K562 (cell line): ENCODE results near the gene NTSR2. TPM values are rescaled to one million over a fixed set of nuclear protein-coding genes. Genes with fewer than 3 reads are reported as not detected.

Experiments
- ATAC-seq: fragments of 200-7000 bp; cut with Tn5 transposase; 3 replicates; pipeline ENCODE4 v1.9.1; 2020; ENCODE audit warnings: moderate library complexity
- BruUV-seq: library from RNA; stranded (reverse); fragments of 400-500 nt; replicated peaks from 2 replicates; lab custom pipeline; 2021; lab: Mats Ljungman, UMichigan
- CTCF ChIA-PET: fragments of 300-600 bp; formaldehyde crosslinking; extraction: SDS; loops from one replicate; lab custom pipeline; 2021; ENCODE audit warnings: low intra/inter-chr PET ratio; lab: Yijun Ruan, JAX
- POLR2A ChIA-PET: fragments of 300-600, 350-650 bp; sonication (Branson Sonifier 250); formaldehyde crosslinking; extraction: SDS; loops from one replicate; lab custom pipeline; 2021; ENCODE audit warnings: antibody characterized with exemption, inconsistent platforms; lab: Yijun Ruan, JAX
- DNase-seq, 4 experiments: peaks; one replicate each; pipeline versions ENCODE4 v3.0.0 to v3.0.0-alpha.2; 2011 to 2018; ENCODE audit warnings: low spot score in 3 of 4, mixed read lengths in 3 of 4; ENCODE audit errors: extremely low read depth in 1 of 4
- FAIRE-seq: peaks from 2 replicates; lab custom pipeline; 2011; peaks lifted over from hg19 to GRCh38; lab: Jason Lieb, UNC
- H2AFZ ChIP-seq: 2 replicates; pipeline ENCODE4 v1.6.0; 2011; ENCODE audit warnings: low read depth, low read length, control low read depth, inconsistent platforms
- H3K27ac ChIP-seq: fragments of 200-600 bp; 3 replicates; pipeline ENCODE4 v1.8.0; 2011; ENCODE audit warnings: low read depth, mild to moderate bottlenecking, control low read depth, inconsistent platforms, low read length, moderate library complexity, mixed read lengths; ENCODE audit errors: extremely low read depth
- H3K27me3 ChIP-seq, 2 experiments: fragments of 300-600 bp in 1 of 2; 2 replicates in 1 of 2; 3 replicates in 1 of 2; pipeline versions ENCODE4 v1.6.0 to v1.8.0; 2011; ENCODE audit warnings: inconsistent platforms in 2 of 2, low read length in 2 of 2, mild to moderate bottlenecking in 1 of 2, mixed read lengths in 1 of 2, moderate library complexity in 1 of 2; ENCODE audit not compliant: control insufficient read depth in 2 of 2, insufficient read depth in 2 of 2
- H3K36me3 ChIP-seq: fragments of 300-600 bp; 3 replicates; pipeline ENCODE4 v1.8.0; 2011; ENCODE audit warnings: mild to moderate bottlenecking, low read length, inconsistent platforms; ENCODE audit not compliant: control insufficient read depth, insufficient read depth
- H3K4me1 ChIP-seq, 2 experiments: fragments of 200-600 bp in 1 of 2; replicated peaks in 1 of 2; 2 replicates in 1 of 2; 3 replicates in 1 of 2; pipeline versions ENCODE4 v1.5.1 to v1.8.0; 2011; ENCODE audit warnings: inconsistent platforms in 2 of 2, low read length in 2 of 2, mild to moderate bottlenecking in 1 of 2, mixed read lengths in 1 of 2, moderate library complexity in 1 of 2; ENCODE audit not compliant: control insufficient read depth in 2 of 2, insufficient read depth in 2 of 2
- H3K4me2 ChIP-seq: 2 replicates; pipeline ENCODE4 v1.6.1; 2011; ENCODE audit warnings: low read length, control low read depth, inconsistent platforms, mixed read lengths; ENCODE audit not compliant: insufficient read depth
- H3K4me3 ChIP-seq: fragments of 200-600 bp; sonication (generic), shearing (Covaris generic); 2 replicates; pipeline ENCODE4 v1.5.1; 2016; ENCODE audit warnings: control low read depth, inconsistent platforms
- H3K79me2 ChIP-seq: fragments of 200-600 bp; 3 replicates; pipeline ENCODE4 v1.8.0; 2011; ENCODE audit warnings: low read length, inconsistent platforms; ENCODE audit not compliant: control insufficient read depth, insufficient read depth
- H3K9ac ChIP-seq, 2 experiments: 2 replicates each; pipeline versions ENCODE4 v1.6.0 to v1.6.1; 2011; ENCODE audit warnings: low read depth in 2 of 2, low read length in 2 of 2, control low read depth in 1 of 2, inconsistent platforms in 1 of 2, mild to moderate bottlenecking in 1 of 2, mixed read lengths in 1 of 2; ENCODE audit not compliant: insufficient read depth in 1 of 2
- H3K9me1 ChIP-seq: one replicate; pipeline ENCODE4 v1.6.0; 2011; ENCODE audit warnings: inconsistent platforms, mild to moderate bottlenecking, low read length, moderate library complexity; ENCODE audit not compliant: control insufficient read depth, insufficient read depth
- H3K9me3 ChIP-seq: replicated peaks from 2 replicates; pipeline ENCODE4 v1.5.1; 2011; ENCODE audit warnings: low read depth, low read length, inconsistent platforms; ENCODE audit not compliant: control insufficient read depth, insufficient read depth
- H4K20me1 ChIP-seq: replicated peaks from 2 replicates; pipeline ENCODE4 v1.6.1; 2011; ENCODE audit warnings: low read length, inconsistent platforms, mixed read lengths; ENCODE audit not compliant: control insufficient read depth, insufficient read depth
- BDP1 ChIP-seq: IDR thresholded peaks from 3 replicates; pipeline ENCODE4 v1.6.1; 2011; ENCODE audit not compliant: insufficient read length, insufficient read depth
- HDAC2 ChIP-seq: fragments of 450-650 bp; IDR thresholded peaks from 2 replicates; pipeline ENCODE4 v1.6.1; 2016; ENCODE audit warnings: mild to moderate bottlenecking
- KLF6 ChIP-seq: fragments of 250-450 bp; sonication (Bioruptor Pico); IDR thresholded peaks from 2 replicates; pipeline ENCODE4 v1.4.0; 2020; ENCODE audit warnings: mild to moderate bottlenecking, moderate library complexity, borderline replicate concordance
- NR3C1 ChIP-seq: sonication (generic); formaldehyde crosslinking; IDR thresholded peaks from 2 replicates; pipeline ENCODE4 v1.8.1; 2022; ENCODE audit warnings: missing genetic modification reagents
- RBM34 ChIP-seq: fragments of 200-400 bp; formaldehyde crosslinking; IDR thresholded peaks from 2 replicates; pipeline ENCODE4 v1.6.1; 2018; ENCODE audit warnings: low read length, borderline replicate concordance; ENCODE audit not compliant: insufficient read depth
- SMAD2 ChIP-seq: fragments of 150-350 bp; IDR thresholded peaks from 2 replicates; pipeline ENCODE4 v1.6.1; 2014; ENCODE audit warnings: low read depth, mild to moderate bottlenecking, low read length
- TBL1XR1 ChIP-seq, 2 experiments: IDR thresholded peaks; 2 replicates each; pipeline ENCODE4 v1.6.1; 2012; ENCODE audit warnings: improper control_type of control experiment in 2 of 2, low read length in 2 of 2, mild to moderate bottlenecking in 1 of 2
- U2AF2 ChIP-seq: fragments of 200-400 bp; formaldehyde crosslinking; optimal IDR thresholded peaks from 2 replicates; pipeline ENCODE3; 2017; ENCODE audit warnings: low read depth, mild to moderate bottlenecking, low read length
- YY1 ChIP-seq, 3 experiments: IDR thresholded peaks; 2 replicates each; pipeline ENCODE4 v1.6.1; 2011; ENCODE audit warnings: low read length in 2 of 3, mild to moderate bottlenecking in 2 of 3, moderate library complexity in 2 of 3, borderline replicate concordance in 1 of 3, control low read depth in 1 of 3, low read depth in 1 of 3; ENCODE audit not compliant: insufficient read depth in 3 of 3, insufficient replicate concordance in 2 of 3, control insufficient read depth in 1 of 3, insufficient read length in 1 of 3; ENCODE audit errors: extremely low read depth in 1 of 3
- ZNF717 ChIP-seq: fragments of 250-450 bp; sonication (Bioruptor Pico); IDR thresholded peaks from 2 replicates; pipeline ENCODE4 v1.5.0; 2021
- WGBS: fragments of 100-300 bp; shearing (Covaris generic); methylation state at CpG from one replicate; pipeline ENCODE4 v1.1.6; 2016; ENCODE audit warnings: low coverage, mixed read lengths; ENCODE audit not compliant: insufficient coverage; ENCODE audit errors: missing lambda C conversion rate; 5-methylcytosine and 5-hydroxymethylcytosine counted together
- in situ Hi-C: fragments of 300-500 bp; cut with MboI; formaldehyde crosslinking; loops from 4 replicates; pipeline ENCODE4 v1.15.0; 2018; ENCODE audit warnings: inconsistent platforms, mixed read lengths
- intact Hi-C: fragments of 100-400 bp; cut with micrococcal nuclease; formaldehyde crosslinking; loops from 2 replicates; pipeline ENCODE4 v1.14.2; 2022
- polyA plus RNA-seq, 8 experiments: library from polyadenylated mRNA; depleted of rRNA in 4 of 8; stranded (reverse) in 5 of 8; unstranded in 3 of 8; fragments of >200 nt; fragmentation: Nextera tagmentation in 2 of 8; fragmentation: Illumina TruSeq in 1 of 8; extraction: Ambion mirVana in 2 of 8; extraction: Trizol in 1 of 8; gene quantifications; 2 replicates each; pipeline versions ENCODE4 v1.2.1 to v1.2.3, GENCODE V29; 2011 to 2014; ENCODE audit warnings: inconsistent platforms in 1 of 8, missing spikeins in 1 of 8
- total RNA-seq, 7 experiments: library from RNA; depleted of rRNA in 6 of 7; stranded (reverse); fragments of >200 nt in 6 of 7; fragmentation: Illumina TruSeq in 2 of 7; extraction: Trizol in 2 of 7; gene quantifications; 2 replicates each; pipeline versions ENCODE4 v1.2.1 to v1.2.3, GENCODE V29; 2011 to 2021; ENCODE audit warnings: low replicate concordance in 1 of 7
- TF ChIP-seq, protein P1 (sequence below): fragments of 200-800 bp; sonication (Bioruptor generic); IDR thresholded peaks from 2 replicates; pipeline ENCODE4 v1.6.1; 2017; ENCODE audit warnings: missing genetic modification characterization, missing compliant biosample characterization
- TF ChIP-seq, protein P2 (sequence below): fragments of 450-650 bp; IDR thresholded peaks from 2 replicates; pipeline ENCODE4 v1.6.1; 2018; ENCODE audit warnings: mild to moderate bottlenecking, low read depth; ENCODE audit not compliant: partially characterized antibody

The NTSR2 gene
- total and polyA plus RNA-seq, 9 of the 15 experiments (the other 6 are each of a cell fraction or from before 2014, with no cell fraction given): not detected

DNA sequence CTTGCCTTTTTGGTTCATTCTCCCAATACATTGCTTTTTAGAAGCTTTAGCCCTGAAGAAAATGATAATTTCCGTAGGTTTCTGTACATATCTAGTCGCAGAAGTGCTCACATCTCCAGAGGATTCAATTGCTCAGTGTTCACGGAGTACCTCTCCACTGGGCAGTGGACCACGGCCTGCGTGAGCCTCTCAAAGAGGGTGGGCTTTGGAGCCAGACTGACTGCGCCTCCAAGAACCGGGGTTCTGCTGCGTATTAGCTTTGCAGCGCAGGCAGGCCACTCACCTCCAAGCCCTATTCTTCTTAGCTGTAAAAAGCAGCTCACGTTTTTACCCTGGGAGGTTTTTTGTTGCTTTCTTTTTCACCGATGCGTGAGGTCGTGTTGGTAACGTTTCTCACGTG, 35.4 kb downstream of the NTSR2 start:
- H3K79me2 ChIP-seq: no peaks in the 10 kb centered on the region
- H3K4me1 ChIP-seq: peaks cover 0 to 9% of the 10 kb centered on the region in 2 experiments; a peak in 2 of 5 replicates
- H3K27me3 ChIP-seq: peaks cover 68 to 88% of the 10 kb centered on the region in 2 experiments
- no peak for FAIRE-seq
- CTCF ChIA-PET: no interaction called here
- no peaks in the 10 kb centered on the region for H3K36me3 ChIP-seq
- H3K4me2 ChIP-seq: no peak overlapping the region
- no peak for ATAC-seq
- H3K9me3 ChIP-seq: no peaks in the 10 kb centered on the region
- no peak overlapping the region for H2AFZ ChIP-seq
- no peak overlapping the region for H3K27ac ChIP-seq
- intact Hi-C loops (no loop called here), in situ Hi-C loops (no loop called here)
- no TSS peak for BruUV-seq
- no peak for DNase-seq
- no peaks in the 10 kb centered on the region for H3K9me1 ChIP-seq
- peaks cover 7% of the 10 kb centered on the region; the same call in 1 of the 2 replicates for H4K20me1 ChIP-seq
- H3K9ac ChIP-seq: no peak overlapping the region
- no peak overlapping the region for H3K4me3 ChIP-seq
- TF ChIP-seq, protein P1, sequence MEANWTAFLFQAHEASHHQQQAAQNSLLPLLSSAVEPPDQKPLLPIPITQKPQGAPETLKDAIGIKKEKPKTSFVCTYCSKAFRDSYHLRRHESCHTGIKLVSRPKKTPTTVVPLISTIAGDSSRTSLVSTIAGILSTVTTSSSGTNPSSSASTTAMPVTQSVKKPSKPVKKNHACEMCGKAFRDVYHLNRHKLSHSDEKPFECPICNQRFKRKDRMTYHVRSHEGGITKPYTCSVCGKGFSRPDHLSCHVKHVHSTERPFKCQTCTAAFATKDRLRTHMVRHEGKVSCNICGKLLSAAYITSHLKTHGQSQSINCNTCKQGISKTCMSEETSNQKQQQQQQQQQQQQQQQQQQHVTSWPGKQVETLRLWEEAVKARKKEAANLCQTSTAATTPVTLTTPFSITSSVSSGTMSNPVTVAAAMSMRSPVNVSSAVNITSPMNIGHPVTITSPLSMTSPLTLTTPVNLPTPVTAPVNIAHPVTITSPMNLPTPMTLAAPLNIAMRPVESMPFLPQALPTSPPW: no peak
- under 1% methylated on average over 15 of the region's 15 CpGs for WGBS
- POLR2A ChIA-PET: interaction anchor here (0.6 kb wide), 1 partner anchor 12 kb away, joined by 3 read pairs; no protein-coding TSS in a partner anchor

DNA sequence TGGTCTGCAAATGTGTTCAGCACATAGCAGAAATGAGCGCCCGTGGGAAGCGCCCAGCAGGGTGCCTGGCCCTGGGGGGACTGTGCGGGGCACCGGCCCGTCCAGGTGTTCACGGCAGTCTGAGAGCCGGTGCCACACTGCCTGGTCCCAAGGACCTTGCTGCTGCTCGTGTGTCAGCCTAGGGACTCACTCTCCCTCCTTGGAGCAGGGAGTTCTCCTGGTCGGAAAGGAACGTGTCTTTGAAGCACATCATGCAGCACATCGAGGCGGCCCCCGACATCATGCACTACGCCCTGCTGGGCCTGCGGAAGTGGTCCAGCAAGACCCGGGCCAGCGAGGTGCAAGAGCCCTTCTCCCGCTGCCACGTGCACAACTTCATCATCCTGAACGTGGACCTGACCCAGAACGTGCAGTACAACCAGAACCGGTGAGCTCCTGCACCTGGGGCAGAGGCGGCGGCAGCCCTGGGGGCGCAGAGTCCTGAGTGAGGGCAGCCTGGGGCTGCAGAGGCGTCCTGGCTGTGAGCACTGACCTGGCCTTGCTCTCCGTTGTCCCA, 36.0 kb downstream of the NTSR2 start:
- Histone ChIP-seq H3K4me2 (no peak overlapping the region), H3K27me3 (peaks cover 67 to 88% of the 10 kb centered on the region in 2 experiments), H3K27ac (no peak overlapping the region), H3K9me3 (no peaks in the 10 kb centered on the region), H3K79me2 (no peaks in the 10 kb centered on the region), H3K9me1 (no peaks in the 10 kb centered on the region), H3K9ac (no peak overlapping the region; a peak in 1 of 4 replicates), H3K4me1 (peaks cover 0 to 9% of the 10 kb centered on the region in 2 experiments; a peak in 2 of 5 replicates), H3K36me3 (no peaks in the 10 kb centered on the region), H2AFZ (no peak overlapping the region), H4K20me1 (peaks cover 5% of the 10 kb centered on the region; the same call in 1 of the 2 replicates), H3K4me3 (no peak overlapping the region)
- no peak; the same call in 2 of the 3 replicates for ATAC-seq
- WGBS: 2% methylated on average over 28 of the region's 28 CpGs
- in situ Hi-C loops (no loop called here), intact Hi-C loops (no loop called here)
- FAIRE-seq: no peak
- no peak for DNase-seq
- CTCF ChIA-PET: no interaction called here
- no TSS peak for BruUV-seq
- POLR2A ChIA-PET: no interaction called here
- no peak for TF ChIP-seq ZNF717
- TF ChIP-seq YY1 (IDR thresholded peaks at IDR 0.05; ENCODE audit: borderline replicate concordance in 1 of 3, control insufficient read depth in 1 of 3, extremely low read depth in 1 of 3, insufficient read depth in 3 of 3, insufficient read length in 1 of 3, insufficient replicate concordance in 2 of 3, low read depth in 1 of 3, low read length in 2 of 3): no peak
- no peak for TF ChIP-seq NR3C1 (CRISPR knock-in tag)
- no peak for TF ChIP-seq HDAC2
- TF ChIP-seq U2AF2: no peak
- TF ChIP-seq SMAD2: no peak
- no peak for TF ChIP-seq KLF6 (CRISPR knock-in tag)
- TF ChIP-seq, protein P2, sequence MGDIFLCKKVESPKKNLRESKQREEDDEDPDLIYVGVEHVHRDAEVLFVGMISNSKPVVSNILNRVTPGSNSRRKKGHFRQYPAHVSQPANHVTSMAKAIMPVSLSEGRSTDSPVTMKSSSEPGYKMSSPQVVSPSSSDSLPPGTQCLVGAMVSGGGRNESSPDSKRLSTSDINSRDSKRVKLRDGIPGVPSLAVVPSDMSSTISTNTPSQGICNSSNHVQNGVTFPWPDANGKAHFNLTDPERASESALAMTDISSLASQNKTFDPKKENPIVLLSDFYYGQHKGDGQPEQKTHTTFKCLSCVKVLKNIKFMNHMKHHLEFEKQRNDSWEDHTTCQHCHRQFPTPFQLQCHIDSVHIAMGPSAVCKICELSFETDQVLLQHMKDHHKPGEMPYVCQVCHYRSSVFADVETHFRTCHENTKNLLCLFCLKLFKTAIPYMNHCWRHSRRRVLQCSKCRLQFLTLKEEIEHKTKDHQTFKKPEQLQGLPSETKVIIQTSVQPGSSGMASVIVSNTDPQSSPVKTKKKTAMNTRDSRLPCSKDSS: no peak
- no peak for TF ChIP-seq BDP1
- TF ChIP-seq RBM34: no peak
- no peak for TF ChIP-seq TBL1XR1 (IDR thresholded peaks at IDR 0.05; ENCODE audit: low read length in 2 of 2)
